Tibial artery (tissue), 4 donors: ENCODE results near the gene LCN1.

Experiments
- DNase-seq, 2 donors: peaks; one replicate each; pipeline ENCODE4 v3.0.0-alpha.2; 2019
- H3K27ac ChIP-seq, 2 donors: fragments of 200-600 bp; sonication (generic) in 1 of 2; 1 replicate in 1 of 2; 2 replicates in 1 of 2; pipeline ENCODE4 v1.5.1; 2018 to 2019; ENCODE audit warnings: mild to moderate bottlenecking in 1 of 2
- H3K27me3 ChIP-seq, 2 donors: fragments of 200-600 bp; sonication (generic) in 1 of 2; one replicate each; pipeline versions ENCODE4 v1.5.1 to v1.6.0; 2016 to 2019
- H3K36me3 ChIP-seq, 3 donors: fragments of 200-600 bp; sonication (generic) in 2 of 3; one replicate each; pipeline ENCODE4 v1.5.1; 2016 to 2019; ENCODE audit warnings: mild to moderate bottlenecking in 2 of 3
- H3K4me1 ChIP-seq, 4 donors: fragments of 200-600 bp; sonication (generic) in 2 of 4; 1 replicate in 3 of 4; 2 replicates in 1 of 4; pipeline ENCODE4 v1.5.1; 2016 to 2019
- H3K4me3 ChIP-seq, 2 donors: fragments of 200-600 bp; sonication (generic) in 1 of 2; 1 replicate in 1 of 2; 2 replicates in 1 of 2; pipeline ENCODE4 v1.5.1; 2018 to 2019; ENCODE audit warnings: mild to moderate bottlenecking in 2 of 2
- H3K9me3 ChIP-seq, 3 donors: fragments of 200-600 bp; sonication (generic) in 1 of 3; one replicate each; pipeline ENCODE4 v1.5.1; 2016 to 2019
- CTCF ChIP-seq, 2 experiments: fragments of 200-600 bp in 1 of 2; fragments of 450-650 bp in 1 of 2; IDR thresholded peaks; one replicate each; pipeline ENCODE4 v1.5.1; 2017 to 2019; ENCODE audit warnings: antibody characterized with exemption in 2 of 2, mild to moderate bottlenecking in 1 of 2, moderate library complexity in 1 of 2
- intact Hi-C: fragments of 100-400 bp; cut with DNase I; formaldehyde crosslinking; loops from one replicate; pipeline ENCODE4 v1.15.0; 2023; ENCODE audit warnings: low total_unique reads

Gene LCN1

DNA sequence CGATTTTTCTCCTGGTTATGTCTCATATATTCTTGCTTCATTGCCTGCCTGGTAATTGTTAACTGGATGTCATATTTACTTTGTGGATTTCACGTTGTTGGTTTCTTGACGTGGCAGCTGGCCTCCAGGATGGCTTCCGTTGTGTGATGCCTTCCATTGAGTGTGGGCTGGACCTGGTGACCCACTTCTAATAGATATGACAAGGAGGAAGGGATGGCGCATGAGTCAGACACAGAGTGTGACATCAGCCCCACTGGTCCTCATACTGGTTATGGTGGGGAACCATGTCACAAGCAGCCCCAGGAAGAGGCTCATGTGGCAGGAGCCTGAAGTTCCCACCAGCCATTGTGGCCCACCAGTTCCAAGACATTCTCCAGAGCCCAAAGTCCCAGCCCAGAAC, 34.0 kb downstream of the LCN1 start:
- intact Hi-C loops = no loop called here
- H3K9me3 ChIP-seq = peaks cover 0 to 15% (median 11%) of the 10 kb centered on the region in 3 donors
- no peaks in the 10 kb centered on the region for H3K4me1 ChIP-seq
- H3K27ac ChIP-seq = no peak overlapping the region
- DNase-seq = no peak
- no peaks in the 10 kb centered on the region for H3K36me3 ChIP-seq
- H3K27me3 ChIP-seq = peaks cover 0 to 11% of the 10 kb centered on the region in 2 donors
- no peak overlapping the region for H3K4me3 ChIP-seq
- TF ChIP-seq CTCF (IDR thresholded peaks at IDR 0.05) = no peak

DNA sequence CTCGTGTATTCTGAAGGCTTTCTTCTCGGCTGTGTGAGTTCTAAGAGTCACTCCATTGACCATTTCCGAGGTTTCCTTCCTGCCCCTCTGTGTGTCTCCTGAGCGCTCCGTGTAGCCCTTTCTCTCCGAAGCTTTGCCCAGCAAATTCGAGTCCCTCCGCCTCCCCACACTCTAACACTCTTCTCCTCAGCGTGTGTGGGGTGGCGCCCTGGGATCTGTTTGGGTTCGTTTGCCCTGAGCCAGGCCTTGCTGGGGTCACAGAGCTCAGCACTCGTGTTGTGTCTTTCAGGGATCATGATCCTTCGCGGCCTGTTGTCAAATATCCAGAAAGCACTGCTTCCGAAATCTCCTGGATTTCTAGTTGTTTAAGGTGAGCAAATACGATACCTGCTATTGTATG, 34.7 kb downstream of the LCN1 start:
- DNase-seq = no peak
- Histone ChIP-seq H3K27ac (no peak overlapping the region), H3K27me3 (peaks cover 0 to 7% of the 10 kb centered on the region in 2 donors), H3K9me3 (peaks cover 0 to 15% (median 11%) of the 10 kb centered on the region in 3 donors), H3K4me1 (no peaks in the 10 kb centered on the region), H3K36me3 (no peaks in the 10 kb centered on the region), H3K4me3 (no peak overlapping the region)
- intact Hi-C loops = no loop called here
- TF ChIP-seq CTCF (IDR thresholded peaks at IDR 0.05) = no peak

- Histone ChIP-seq H3K4me1 (no peaks in the 10 kb centered on the region), H3K27ac (no peak overlapping the region), H3K27me3 (peaks cover 0 to 33% of the 10 kb centered on the region in 2 donors), H3K4me3 (no peak overlapping the region), H3K9me3 (peaks cover 0 to 15% (median 9%) of the 10 kb centered on the region in 3 donors), H3K36me3 (no peaks in the 10 kb centered on the region)
- DNase-seq = no peak
- TF ChIP-seq CTCF (IDR thresholded peaks at IDR 0.05) = no peak
- intact Hi-C loops = no loop called here
Measured at GRCh38 chr9:135559606-135560005, 38.4 kb downstream of the LCN1 start.

- no peak for DNase-seq
- no peaks in the 10 kb centered on the region for H3K4me1 ChIP-seq
Measured at GRCh38 chr9:135561391-135562234, 40.4 kb downstream of the LCN1 start, which contains the start of gene PAEP. Gene PAEP (plus strand): TSS chr9:135561756.

GRCh38 chr9:135562235-135562745, 41.0 kb downstream of the LCN1 start:
- Histone ChIP-seq H3K4me1 (no peaks in the 10 kb centered on the region), H3K9me3 (peaks cover 0 to 6% (median 0%) of the 10 kb centered on the region in 3 donors), H3K27me3 (peaks cover 0 to 54% of the 10 kb centered on the region in 2 donors), H3K36me3 (no peaks in the 10 kb centered on the region), H3K27ac (no peak overlapping the region), H3K4me3 (no peak overlapping the region)
- DNase-seq = no peak
- no peak for TF ChIP-seq CTCF (IDR thresholded peaks at IDR 0.05)
- intact Hi-C loops = no loop called here

More at GRCh38 chr9:135561391-135562234, 40.4 kb downstream of the LCN1 start, which contains the start of gene PAEP:
- H3K36me3 ChIP-seq = no peaks in the 10 kb centered on the region
- H3K27me3 ChIP-seq = peaks cover 0 to 50% of the 10 kb centered on the region in 2 donors
- no peak within 1 kb of the TSS for H3K27ac ChIP-seq
- intact Hi-C loops = no loop called here
- no peak within 1 kb of the TSS for H3K4me3 ChIP-seq
- TF ChIP-seq CTCF (IDR thresholded peaks at IDR 0.05) = no peak
- peaks cover 0 to 6% (median 0%) of the 10 kb centered on the region in 3 donors for H3K9me3 ChIP-seq
